GM18868 (cell line): ENCODE measurements around the gene UBE4B.

ENCODE experiments used
- ATAC-seq: cut with Tn5 transposase; IDR thresholded peaks from one replicate; pipeline ENCODE4 v1.9.1; 2021; ENCODE audit warnings: mild to moderate bottlenecking, moderate library complexity; ENCODE audit not compliant: unreplicated experiment

The UBE4B gene

GRCh38 chr1:10033359-10033845 lies 644 bp downstream of the UBE4B start:
- ATAC-seq, result peak; percentile 6

- no peak for ATAC-seq
These were observed 10.0 kb downstream of the UBE4B start for GRCh38 chr1:10042746-10043145.

GRCh38 chr1:10045480-10046355 lies 13.0 kb downstream of the UBE4B start:
- no peak for ATAC-seq

- no peak for ATAC-seq
These were observed 13.8 kb downstream of the UBE4B start for GRCh38 chr1:10046356-10047085.

- no peak for ATAC-seq
These were observed 15.8 kb downstream of the UBE4B start for GRCh38 chr1:10048601-10049000.

GRCh38 chr1:10050611-10051010 lies 17.9 kb downstream of the UBE4B start:
- ATAC-seq, result no peak

- ATAC-seq, result no peak
These were observed 18.9 kb downstream of the UBE4B start for GRCh38 chr1:10051656-10052055.

GRCh38 chr1:10052347-10052746 lies 19.6 kb downstream of the UBE4B start:
- ATAC-seq, result no peak

- no peak for ATAC-seq
These were observed 21.7 kb downstream of the UBE4B start for GRCh38 chr1:10054465-10054864.

- ATAC-seq, result no peak
These were observed 23.8 kb downstream of the UBE4B start for GRCh38 chr1:10056599-10056987.

GRCh38 chr1:10057343-10057742 lies 24.6 kb downstream of the UBE4B start:
- no peak for ATAC-seq

- ATAC-seq, result no peak
These were observed 25.0 kb downstream of the UBE4B start for GRCh38 chr1:10057796-10058195.

GRCh38 chr1:10059342-10059718 lies 26.6 kb downstream of the UBE4B start:
- no peak for ATAC-seq

GRCh38 chr1:10060311-10061100 lies 27.7 kb downstream of the UBE4B start:
- no peak for ATAC-seq

GRCh38 chr1:10061276-10061675 lies 28.5 kb downstream of the UBE4B start:
- ATAC-seq, result no peak

- no peak for ATAC-seq
These were observed 31.1 kb downstream of the UBE4B start for GRCh38 chr1:10063878-10064277.

- no peak for ATAC-seq
These were observed 31.9 kb downstream of the UBE4B start for GRCh38 chr1:10064416-10065343.

GRCh38 chr1:10065344-10065685 lies 32.6 kb downstream of the UBE4B start:
- no peak for ATAC-seq

- ATAC-seq, result no peak
These were observed 33.0 kb downstream of the UBE4B start for GRCh38 chr1:10065760-10066159.

- no peak for ATAC-seq
These were observed 36.0 kb downstream of the UBE4B start for GRCh38 chr1:10068605-10069294.
